H4 (cell line): ENCODE data around the gene CNTNAP2. TPM values are rescaled to one million over a fixed set of nuclear protein-coding genes. Genes with fewer than 3 reads are reported as not detected.
"Not testable (repeated sequence)": the region's sequence is repeated elsewhere in the genome, so short reads cannot be mapped to it uniquely, and the experiment has no call there.

Source experiments
- DNase-seq: peaks from one replicate; pipeline ENCODE4 v3.0.0-alpha.2; 2015; ENCODE audit warnings: low spot score
- total RNA-seq: library from RNA; depleted of rRNA; stranded (reverse); fragments of >200 nt; shearing (Covaris generic); gene quantifications from 2 replicates; pipeline ENCODE4 v1.2.3, GENCODE V29; 2014

CNTNAP2 gene
- total RNA-seq, 1 experiment from 2014 or later: 1.7 TPM

DNA sequence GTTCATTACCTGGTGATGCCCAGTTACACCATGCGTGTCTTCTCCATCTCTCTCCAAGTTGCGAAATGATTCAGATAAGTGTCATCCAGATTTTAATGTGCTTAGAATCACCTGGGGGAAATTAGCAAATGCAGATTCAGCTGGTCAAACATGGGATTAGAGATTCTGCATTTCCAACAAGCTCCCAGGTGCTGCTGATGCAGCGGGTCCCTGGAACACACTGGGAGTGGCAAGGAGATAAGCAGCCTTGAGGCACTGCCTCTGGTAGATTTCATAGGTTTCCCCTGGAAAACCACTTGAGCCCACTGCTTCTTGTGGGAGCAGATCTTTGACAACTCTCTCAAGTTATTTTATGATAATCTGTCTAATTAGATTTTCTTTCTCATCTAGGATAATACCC, 2278.0 kb downstream of the CNTNAP2 start:
- DNase-seq: no peak

DNA sequence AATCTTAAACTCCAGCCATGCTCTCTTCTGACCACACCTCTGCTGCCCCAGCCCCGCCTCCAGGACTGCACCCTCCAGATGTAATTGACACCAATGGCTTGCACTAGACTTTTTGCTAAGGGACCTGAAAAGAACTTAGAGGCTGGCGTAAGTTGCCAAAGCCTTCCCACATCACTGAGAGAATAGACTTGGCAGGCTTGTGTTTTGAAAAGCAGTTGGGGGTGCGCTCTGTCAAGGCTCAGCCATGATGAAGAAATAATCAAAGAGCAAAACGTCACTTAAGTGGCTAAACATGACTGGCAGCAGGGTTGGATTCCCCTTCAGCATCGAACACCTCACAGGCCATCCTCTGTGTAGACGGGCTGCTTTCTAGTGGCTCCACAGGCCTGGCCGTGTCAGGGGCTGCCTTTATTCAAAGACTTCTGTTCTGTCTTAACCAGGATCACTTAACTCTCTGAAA, 2278.8 kb downstream of the CNTNAP2 start:
- no peak for DNase-seq

- DNase-seq: no peak
These were observed 2279.6 kb downstream of the CNTNAP2 start for GRCh38 chr7:148395990-148396716.

DNA sequence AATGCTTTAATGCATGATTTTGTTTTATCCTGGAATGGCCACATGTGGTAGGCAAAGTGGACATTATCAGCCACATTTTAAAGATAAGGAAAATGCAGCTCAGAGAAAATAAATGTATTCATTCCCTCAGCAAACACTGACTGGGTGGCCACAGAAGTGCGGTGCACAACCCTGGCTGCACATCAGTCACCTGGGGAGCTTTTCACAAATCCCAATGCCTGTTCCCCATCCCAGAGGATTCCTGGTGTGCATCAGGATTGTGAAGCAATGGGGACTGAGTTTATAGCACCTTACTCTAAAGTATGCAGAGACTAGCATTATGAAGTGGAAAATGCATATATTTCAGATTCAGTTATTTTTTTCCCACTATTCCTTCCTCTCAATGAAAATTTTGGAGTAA, 2280.5 kb downstream of the CNTNAP2 start:
- DNase-seq: no peak

DNA sequence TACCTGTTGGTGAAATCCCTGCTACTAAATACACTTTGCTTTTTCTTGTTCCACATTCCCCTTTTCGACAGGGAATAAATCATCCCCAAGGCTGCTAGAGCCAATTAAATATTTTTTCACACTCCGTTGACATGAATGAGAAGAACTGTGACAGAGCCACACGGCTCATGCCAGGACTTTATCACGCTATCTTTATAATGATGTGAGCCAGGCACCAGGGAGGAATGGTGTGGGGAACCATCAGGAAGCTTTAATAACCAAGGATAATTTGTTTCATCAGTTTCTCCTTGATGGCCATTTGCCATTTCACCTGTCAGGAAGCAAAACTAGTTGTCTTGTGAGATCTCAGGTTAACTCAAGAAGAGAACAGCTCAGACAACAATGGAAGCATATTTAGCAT, 2280.9 kb downstream of the CNTNAP2 start:
- DNase-seq: no peak

DNA sequence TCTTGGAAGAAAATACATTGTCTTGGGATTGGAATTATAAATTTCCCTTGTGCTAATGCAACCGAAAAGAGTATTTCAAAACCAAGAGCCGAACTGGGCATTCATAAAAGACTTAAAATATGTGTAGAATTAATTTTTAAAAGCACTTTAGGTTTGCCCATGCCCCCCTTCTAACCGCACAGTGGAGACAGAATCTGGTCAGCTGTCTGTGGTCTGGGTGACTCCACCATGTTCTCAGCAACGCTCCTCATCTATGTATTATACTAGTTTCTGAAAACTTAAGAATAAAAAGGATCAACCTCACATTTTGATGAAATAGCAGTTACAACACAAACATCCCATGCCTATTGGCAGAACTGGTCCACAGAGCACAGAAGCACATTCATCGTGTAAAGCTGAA, 2281.4 kb downstream of the CNTNAP2 start:
- DNase-seq: no peak

DNA sequence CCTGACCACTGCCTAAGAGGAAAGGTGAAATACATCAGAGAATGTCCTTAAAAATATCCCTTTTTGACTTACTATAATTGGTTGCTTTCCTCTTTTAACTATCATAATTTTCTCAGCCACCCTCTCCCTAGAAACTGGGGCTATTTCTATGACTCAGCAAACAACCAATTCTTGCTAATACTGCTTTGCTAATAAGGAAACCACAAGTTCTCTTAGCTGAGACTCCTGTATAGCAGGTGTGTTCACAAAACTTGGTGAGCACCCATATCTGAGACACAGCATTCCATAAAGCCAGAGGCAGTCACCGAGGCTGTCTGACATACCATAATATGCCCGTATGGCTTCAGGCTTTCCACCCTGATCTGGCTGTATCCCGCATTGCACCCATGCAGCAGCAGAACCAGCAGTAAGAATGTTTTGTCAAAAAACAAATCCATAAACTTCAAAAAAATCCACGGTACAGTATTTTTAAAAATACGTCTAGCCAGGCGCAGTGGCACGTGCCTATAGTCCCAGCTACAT, 2282.3 kb downstream of the CNTNAP2 start:
- no peak for DNase-seq

- DNase-seq: no peak
These were observed 2283.5 kb downstream of the CNTNAP2 start for GRCh38 chr7:148400101-148400500.

DNA sequence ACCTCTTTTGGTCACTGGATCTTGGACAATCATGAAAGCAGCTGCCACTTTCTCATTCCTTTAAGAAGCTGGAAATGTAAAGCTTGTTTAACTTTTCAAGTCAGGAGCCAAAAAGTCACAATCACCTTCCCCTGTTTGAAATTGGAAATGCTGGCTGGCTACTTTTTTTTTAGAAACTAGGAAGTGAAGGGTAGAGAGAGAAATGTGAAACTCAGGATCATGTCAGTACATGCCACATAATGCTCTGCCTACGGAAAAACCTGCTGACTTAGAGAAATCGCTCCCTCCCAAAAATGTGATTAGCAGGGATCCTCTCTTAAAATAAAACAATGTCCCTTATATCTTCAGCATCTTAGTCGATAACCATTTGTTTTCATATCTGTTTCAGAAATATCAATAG, 2285.6 kb downstream of the CNTNAP2 start:
- DNase-seq: no peak

DNA sequence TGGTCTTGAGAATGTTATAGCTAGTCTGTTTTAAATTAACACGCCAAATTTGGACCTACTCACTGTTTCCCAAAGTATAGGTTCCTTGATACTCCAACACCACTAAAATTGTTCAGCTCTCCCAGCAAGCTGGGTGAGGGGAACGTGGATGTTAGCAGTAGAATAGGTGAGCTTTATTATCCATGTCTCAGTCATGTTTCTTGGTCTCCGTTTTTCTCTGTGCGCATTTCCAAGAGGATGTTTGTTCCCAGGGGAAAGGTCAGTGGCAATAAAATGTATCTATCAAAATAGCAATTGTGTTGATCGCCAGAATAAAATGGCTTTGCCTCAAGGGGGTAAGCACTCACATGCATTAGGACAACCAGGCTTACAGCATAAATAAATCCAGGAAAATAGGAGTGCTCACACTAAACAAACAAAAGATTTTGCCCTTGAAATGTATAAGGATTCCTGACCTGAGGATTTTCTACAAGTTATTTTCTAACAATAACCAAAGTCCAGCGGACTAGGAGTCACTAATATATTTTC, 2286.9 kb downstream of the CNTNAP2 start:
- no peak for DNase-seq

- DNase-seq: no peak
These were observed 2291.7 kb downstream of the CNTNAP2 start for GRCh38 chr7:148408307-148408706.

DNA sequence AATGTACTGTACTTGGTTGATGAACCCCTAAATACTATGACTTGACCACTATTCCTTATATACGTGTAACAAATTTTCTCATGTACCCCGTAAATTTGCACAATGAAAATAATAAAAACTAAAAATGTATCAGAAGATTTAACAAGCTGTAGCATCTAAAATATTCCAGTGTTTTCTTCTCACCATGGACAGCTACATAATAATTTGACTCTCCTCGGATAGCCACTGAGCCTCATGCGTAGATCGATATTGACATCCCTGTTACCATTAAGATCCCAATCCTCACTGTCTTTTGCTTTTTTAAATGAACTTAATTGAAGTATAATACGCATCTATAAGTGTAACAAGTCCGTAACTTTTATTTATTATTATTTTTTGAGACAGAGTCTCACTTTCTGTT, 2294.3 kb downstream of the CNTNAP2 start:
- DNase-seq: no peak

GRCh38 chr7:148412691-148413090, 2296.1 kb downstream of the CNTNAP2 start:
- DNase-seq: no peak

GRCh38 chr7:148419856-148420832, 2303.5 kb downstream of the CNTNAP2 start:
- no peak for DNase-seq

DNA sequence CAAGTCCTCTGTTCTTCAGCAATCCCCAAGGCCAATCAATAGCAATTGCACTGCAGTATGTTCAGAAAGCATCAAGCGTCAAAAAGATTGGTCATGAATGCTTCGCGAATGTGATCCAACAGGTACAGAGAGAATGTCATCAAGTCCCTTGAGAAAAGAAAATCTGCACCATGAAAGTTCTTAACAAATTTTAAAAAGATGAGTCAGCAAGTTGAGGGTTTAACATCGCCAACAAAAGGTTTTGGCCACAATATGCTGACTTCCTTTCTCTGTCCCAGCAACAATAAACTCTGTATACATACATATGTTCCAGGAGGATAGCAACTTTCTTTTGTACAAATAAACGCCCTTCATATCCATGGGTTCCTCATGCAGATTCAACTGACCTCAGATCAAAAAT, 2305.4 kb downstream of the CNTNAP2 start:
- DNase-seq: no peak

GRCh38 chr7:148426393-148426792, 2309.8 kb downstream of the CNTNAP2 start:
- DNase-seq: not testable (repeated sequence)

DNA sequence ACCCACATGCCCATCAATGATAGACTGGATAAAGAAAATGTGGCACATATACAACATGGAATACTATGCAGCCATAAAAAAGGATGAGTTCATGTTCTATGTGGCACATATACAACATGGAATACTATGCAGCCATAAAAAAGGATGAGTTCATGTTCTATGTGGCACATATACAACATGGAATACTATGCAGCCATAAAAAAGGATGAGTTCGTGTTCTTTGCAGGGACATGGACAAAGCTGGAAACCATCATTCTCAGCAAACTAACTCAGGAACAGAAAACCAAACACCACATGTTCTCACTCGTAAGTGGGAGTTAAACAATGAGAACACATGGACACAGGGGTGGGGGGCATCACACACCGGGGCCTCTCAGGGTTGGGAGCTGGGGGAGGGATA, 2314.1 kb downstream of the CNTNAP2 start:
- DNase-seq: not testable (repeated sequence)

DNA sequence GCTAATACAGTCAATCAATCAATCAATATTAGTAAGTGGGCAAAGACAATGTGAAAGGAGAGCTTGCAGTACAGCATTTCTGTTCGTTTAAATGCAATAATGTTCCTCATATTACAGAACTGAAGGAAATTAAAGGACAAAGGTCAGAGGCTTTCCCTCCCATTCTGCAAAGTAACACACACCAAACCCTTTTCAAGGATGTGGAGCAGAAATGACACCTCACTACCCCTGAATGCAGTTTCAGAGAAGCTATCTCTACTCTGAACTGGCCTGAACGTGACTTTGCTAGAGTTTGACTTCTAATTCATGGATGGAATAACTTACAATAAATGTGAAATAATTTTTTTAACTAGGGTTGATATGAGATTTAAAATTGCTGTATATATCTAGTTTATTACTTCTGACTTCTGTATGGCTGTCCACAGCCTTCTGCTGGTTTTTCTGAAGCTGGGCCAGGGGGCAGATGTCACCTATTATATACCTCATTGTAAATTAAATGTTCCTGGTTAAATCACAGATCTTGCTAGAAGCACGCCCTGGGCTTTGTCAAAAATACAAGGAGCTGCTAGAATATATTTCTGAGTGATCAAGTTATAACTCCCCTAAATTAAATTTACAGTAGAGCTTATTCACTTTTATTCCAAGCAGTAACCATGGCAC, 2317.1 kb downstream of the CNTNAP2 start:
- DNase-seq: no peak

GRCh38 chr7:148434181-148434757, 2317.7 kb downstream of the CNTNAP2 start:
- DNase-seq: no peak

DNA sequence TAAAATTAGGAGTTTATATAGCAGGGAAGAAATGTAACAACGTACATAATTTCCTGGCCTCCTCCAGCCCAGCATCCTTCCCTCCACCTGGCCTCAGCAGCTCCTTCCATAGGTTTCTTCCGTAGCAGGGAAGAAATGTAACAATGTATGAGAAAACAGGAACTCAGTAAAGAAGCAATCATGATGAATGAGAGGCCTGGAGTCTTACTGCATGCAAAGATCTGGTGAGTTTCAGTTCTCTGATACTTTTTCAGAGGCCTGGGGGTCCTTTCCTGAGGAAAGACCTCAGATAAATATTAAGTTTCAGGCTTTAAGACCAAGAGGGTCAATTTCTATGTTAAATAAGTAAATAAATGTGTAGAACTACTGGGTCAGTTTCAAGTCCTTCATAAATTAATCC, 2318.3 kb downstream of the CNTNAP2 start:
- no peak for DNase-seq

GRCh38 chr7:148435715-148436114, 2319.1 kb downstream of the CNTNAP2 start:
- no peak for DNase-seq
